ENCODE results near the gene P2RY1.

Gene P2RY1

GRCh38 chr3:152834776-152835600 lies at the start of gene P2RY1:
Gene P2RY1, plus strand, starts transcription at chr3:152835131. Its CDS starts 652 bp downstream, at chr3:152835783.
- Histone ChIP-seq H3K9ac (ENCODE audit: low read depth in 1 of 2, low read length in 2 of 2) (peak within 1 kb of the TSS; percentile 80 to 84), H3K27ac (ENCODE audit: low read depth in 2 of 2, low read length in 2 of 2) (peak within 1 kb of the TSS; percentile 81 to 92), H3K4me3 (ENCODE audit: low read length in 2 of 2) (peak within 1 kb of the TSS; percentile 90 to 94)

GRCh38 chr3:152786977-152787681 lies 47.8 kb upstream of the P2RY1 start:
- no peaks in the 10 kb centered on the region for H3K4me1 ChIP-seq (ENCODE audit: control insufficient read depth in 2 of 2, insufficient read depth in 2 of 2, low read length in 2 of 2)
- H3K4me3 ChIP-seq (ENCODE audit: low read length in 2 of 2), result no peak overlapping the region
- no peaks in the 10 kb centered on the region for H3K9me3 ChIP-seq (ENCODE audit: control insufficient read depth in 2 of 2, low read length in 2 of 2)

More at GRCh38 chr3:152834776-152835600, at the start of gene P2RY1:
- H3K4me1 ChIP-seq (ENCODE audit: control insufficient read depth in 2 of 2, insufficient read depth in 2 of 2, low read length in 2 of 2), result peaks cover 6 to 9% of the 10 kb centered on the region in 2 donors
- H3K9me3 ChIP-seq (ENCODE audit: control insufficient read depth in 2 of 2, low read length in 2 of 2), result no peaks in the 10 kb centered on the region
- no peaks in the 10 kb centered on the region for H3K27me3 ChIP-seq (ENCODE audit: control insufficient read depth in 2 of 2, insufficient read depth in 2 of 2, low read length in 2 of 2)
- peaks cover 0 to 2% of the 10 kb centered on the region in 2 donors for H3K36me3 ChIP-seq (ENCODE audit: control insufficient read depth in 2 of 2, insufficient read depth in 2 of 2, low read length in 2 of 2)

GRCh38 chr3:152790651-152791387 lies 44.1 kb upstream of the P2RY1 start:
- Histone ChIP-seq H3K36me3 (ENCODE audit: control insufficient read depth in 2 of 2, insufficient read depth in 2 of 2, low read length in 2 of 2) (no peaks in the 10 kb centered on the region), H3K27me3 (ENCODE audit: control insufficient read depth in 2 of 2, insufficient read depth in 2 of 2, low read length in 2 of 2) (no peaks in the 10 kb centered on the region), H3K9me3 (ENCODE audit: control insufficient read depth in 2 of 2, low read length in 2 of 2) (no peaks in the 10 kb centered on the region), H3K27ac (ENCODE audit: low read depth in 2 of 2, low read length in 2 of 2) (no peak overlapping the region), H3K4me3 (ENCODE audit: low read length in 2 of 2) (no peak overlapping the region), H3K4me1 (ENCODE audit: control insufficient read depth in 2 of 2, insufficient read depth in 2 of 2, low read length in 2 of 2) (no peaks in the 10 kb centered on the region), H3K9ac (ENCODE audit: low read depth in 1 of 2, low read length in 2 of 2) (no peak overlapping the region)

More at GRCh38 chr3:152786977-152787681, 47.8 kb upstream of the P2RY1 start:
- H3K27ac ChIP-seq (ENCODE audit: low read depth in 2 of 2, low read length in 2 of 2), result no peak overlapping the region
- no peak overlapping the region for H3K9ac ChIP-seq (ENCODE audit: low read depth in 1 of 2, low read length in 2 of 2)
- no peaks in the 10 kb centered on the region for H3K36me3 ChIP-seq (ENCODE audit: control insufficient read depth in 2 of 2, insufficient read depth in 2 of 2, low read length in 2 of 2)
- no peaks in the 10 kb centered on the region for H3K27me3 ChIP-seq (ENCODE audit: control insufficient read depth in 2 of 2, insufficient read depth in 2 of 2, low read length in 2 of 2)

GRCh38 chr3:152793969-152794368 lies 41.0 kb upstream of the P2RY1 start:
- Histone ChIP-seq H3K9me3 (ENCODE audit: control insufficient read depth in 2 of 2, low read length in 2 of 2) (no peaks in the 10 kb centered on the region), H3K27ac (ENCODE audit: low read depth in 2 of 2, low read length in 2 of 2) (no peak overlapping the region), H3K4me1 (ENCODE audit: control insufficient read depth in 2 of 2, insufficient read depth in 2 of 2, low read length in 2 of 2) (no peaks in the 10 kb centered on the region), H3K4me3 (ENCODE audit: low read length in 2 of 2) (no peak overlapping the region), H3K27me3 (ENCODE audit: control insufficient read depth in 2 of 2, insufficient read depth in 2 of 2, low read length in 2 of 2) (no peaks in the 10 kb centered on the region), H3K9ac (ENCODE audit: low read depth in 1 of 2, low read length in 2 of 2) (no peak overlapping the region), H3K36me3 (ENCODE audit: control insufficient read depth in 2 of 2, insufficient read depth in 2 of 2, low read length in 2 of 2) (no peaks in the 10 kb centered on the region)

GRCh38 chr3:152797751-152798432 lies 37.0 kb upstream of the P2RY1 start:
- Histone ChIP-seq H3K36me3 (ENCODE audit: control insufficient read depth in 2 of 2, insufficient read depth in 2 of 2, low read length in 2 of 2) (no peaks in the 10 kb centered on the region), H3K27ac (ENCODE audit: low read depth in 2 of 2, low read length in 2 of 2) (no peak overlapping the region), H3K9me3 (ENCODE audit: control insufficient read depth in 2 of 2, low read length in 2 of 2) (no peaks in the 10 kb centered on the region), H3K4me1 (ENCODE audit: control insufficient read depth in 2 of 2, insufficient read depth in 2 of 2, low read length in 2 of 2) (no peaks in the 10 kb centered on the region), H3K27me3 (ENCODE audit: control insufficient read depth in 2 of 2, insufficient read depth in 2 of 2, low read length in 2 of 2) (no peaks in the 10 kb centered on the region), H3K4me3 (ENCODE audit: low read length in 2 of 2) (no peak overlapping the region), H3K9ac (ENCODE audit: low read depth in 1 of 2, low read length in 2 of 2) (no peak overlapping the region)

GRCh38 chr3:152811974-152812760 lies 22.8 kb upstream of the P2RY1 start:
- H3K9ac ChIP-seq (ENCODE audit: low read depth in 1 of 2, low read length in 2 of 2), result no peak overlapping the region
- H3K9me3 ChIP-seq (ENCODE audit: control insufficient read depth in 2 of 2, low read length in 2 of 2), result no peaks in the 10 kb centered on the region
- no peaks in the 10 kb centered on the region for H3K27me3 ChIP-seq (ENCODE audit: control insufficient read depth in 2 of 2, insufficient read depth in 2 of 2, low read length in 2 of 2)
- H3K4me3 ChIP-seq (ENCODE audit: low read length in 2 of 2), result no peak overlapping the region
- H3K4me1 ChIP-seq (ENCODE audit: control insufficient read depth in 2 of 2, insufficient read depth in 2 of 2, low read length in 2 of 2), result no peaks in the 10 kb centered on the region
- no peak overlapping the region for H3K27ac ChIP-seq (ENCODE audit: low read depth in 2 of 2, low read length in 2 of 2)
- no peaks in the 10 kb centered on the region for H3K36me3 ChIP-seq (ENCODE audit: control insufficient read depth in 2 of 2, insufficient read depth in 2 of 2, low read length in 2 of 2)

- Histone ChIP-seq H3K27me3 (ENCODE audit: control insufficient read depth in 2 of 2, insufficient read depth in 2 of 2, low read length in 2 of 2) (no peaks in the 10 kb centered on the region), H3K4me1 (ENCODE audit: control insufficient read depth in 2 of 2, insufficient read depth in 2 of 2, low read length in 2 of 2) (no peaks in the 10 kb centered on the region), H3K4me3 (ENCODE audit: low read length in 2 of 2) (no peak overlapping the region), H3K9me3 (ENCODE audit: control insufficient read depth in 2 of 2, low read length in 2 of 2) (no peaks in the 10 kb centered on the region), H3K9ac (ENCODE audit: low read depth in 1 of 2, low read length in 2 of 2) (no peak overlapping the region), H3K27ac (ENCODE audit: low read depth in 2 of 2, low read length in 2 of 2) (no peak overlapping the region), H3K36me3 (ENCODE audit: control insufficient read depth in 2 of 2, insufficient read depth in 2 of 2, low read length in 2 of 2) (no peaks in the 10 kb centered on the region)
These were observed 17.5 kb upstream of the P2RY1 start for GRCh38 chr3:152817400-152817799.

GRCh38 chr3:152818027-152818426 lies 16.9 kb upstream of the P2RY1 start:
- Histone ChIP-seq H3K9ac (ENCODE audit: low read depth in 1 of 2, low read length in 2 of 2) (no peak overlapping the region), H3K27me3 (ENCODE audit: control insufficient read depth in 2 of 2, insufficient read depth in 2 of 2, low read length in 2 of 2) (no peaks in the 10 kb centered on the region), H3K9me3 (ENCODE audit: control insufficient read depth in 2 of 2, low read length in 2 of 2) (no peaks in the 10 kb centered on the region), H3K4me3 (ENCODE audit: low read length in 2 of 2) (no peak overlapping the region), H3K36me3 (ENCODE audit: control insufficient read depth in 2 of 2, insufficient read depth in 2 of 2, low read length in 2 of 2) (no peaks in the 10 kb centered on the region), H3K27ac (ENCODE audit: low read depth in 2 of 2, low read length in 2 of 2) (no peak overlapping the region), H3K4me1 (ENCODE audit: control insufficient read depth in 2 of 2, insufficient read depth in 2 of 2, low read length in 2 of 2) (no peaks in the 10 kb centered on the region)

GRCh38 chr3:152823173-152823572 lies 11.8 kb upstream of the P2RY1 start:
- Histone ChIP-seq H3K36me3 (ENCODE audit: control insufficient read depth in 2 of 2, insufficient read depth in 2 of 2, low read length in 2 of 2) (no peaks in the 10 kb centered on the region), H3K4me1 (ENCODE audit: control insufficient read depth in 2 of 2, insufficient read depth in 2 of 2, low read length in 2 of 2) (no peaks in the 10 kb centered on the region), H3K9me3 (ENCODE audit: control insufficient read depth in 2 of 2, low read length in 2 of 2) (no peaks in the 10 kb centered on the region), H3K9ac (ENCODE audit: low read depth in 1 of 2, low read length in 2 of 2) (no peak overlapping the region), H3K27ac (ENCODE audit: low read depth in 2 of 2, low read length in 2 of 2) (no peak overlapping the region), H3K4me3 (ENCODE audit: low read length in 2 of 2) (no peak overlapping the region), H3K27me3 (ENCODE audit: control insufficient read depth in 2 of 2, insufficient read depth in 2 of 2, low read length in 2 of 2) (no peaks in the 10 kb centered on the region)

Data from mucosa of rectum (tissue), 2 donors.